GM12878 (cell line): ENCODE data around the gene CLDN7. TPM values are rescaled to one million over a fixed set of nuclear protein-coding genes. Genes with fewer than 3 reads are reported as not detected.
A peak's percentile ranks its signal among the peaks of the same experiment; 100 is the strongest.

ENCODE experiments used
- ATAC-seq: fragments of 200-7000 bp; cut with Tn5 transposase; 3 replicates; pipeline ENCODE4 v1.9.1; 2020; ENCODE audit warnings: mild to moderate bottlenecking, moderate library complexity
- BruUV-seq: library from RNA; stranded (reverse); fragments of 400-500 nt; replicated peaks from 2 replicates; lab custom pipeline; 2021; lab: Mats Ljungman, UMichigan
- CTCF ChIA-PET: fragments of 300-600 bp; sonication (Branson Sonifier 250); formaldehyde crosslinking; extraction: SDS; loops from one replicate; lab custom pipeline; 2021; ENCODE audit warnings: inconsistent platforms; lab: Yijun Ruan, JAX
- POLR2A ChIA-PET: fragments of 350-600 bp; formaldehyde crosslinking; extraction: SDS; loops from one replicate; lab custom pipeline; 2021; ENCODE audit warnings: inconsistent platforms; lab: Charles Lee
- RAD21 ChIA-PET: fragments of 300-600 bp; sonication (Branson Sonifier 250); formaldehyde crosslinking; loops from one replicate; lab custom pipeline; 2023; ENCODE audit warnings: antibody characterized with exemption; ENCODE audit not compliant: unreplicated experiment; lab: Charles Lee
- SMC1A ChIA-PET: fragments of 300-600 bp; sonication (Branson Sonifier 250); formaldehyde crosslinking; loops from one replicate; lab custom pipeline; 2023; ENCODE audit not compliant: unreplicated experiment, uncharacterized antibody; lab: Charles Lee
- DNase-seq: peaks from one replicate; pipeline ENCODE4 v3.0.0-alpha.2; 2011; ENCODE audit warnings: low read depth, low spot score
- FAIRE-seq: peaks from 3 replicates; lab custom pipeline; 2011; peaks lifted over from hg19 to GRCh38; lab: Jason Lieb, UNC
- H2AFZ ChIP-seq: 2 replicates; pipeline ENCODE4 v1.6.0; 2011; ENCODE audit warnings: low read depth, low read length, control low read depth; ENCODE audit not compliant: control insufficient read depth
- H3K27ac ChIP-seq: 2 replicates; pipeline ENCODE4 v1.5.1; 2011; ENCODE audit warnings: control low read depth; ENCODE audit not compliant: control insufficient read depth, insufficient read depth
- H3K27me3 ChIP-seq, 2 experiments: replicated peaks in 1 of 2; 2 replicates each; pipeline versions ENCODE4 v1.6.0 to v1.6.1; 2011; ENCODE audit warnings: low read length in 1 of 2; ENCODE audit not compliant: control insufficient read depth in 2 of 2, insufficient read depth in 2 of 2
- H3K36me3 ChIP-seq, 2 experiments: 2 replicates each; pipeline ENCODE4 v1.5.1; 2011; ENCODE audit warnings: low read length in 1 of 2; ENCODE audit not compliant: control insufficient read depth in 2 of 2, insufficient read depth in 2 of 2
- H3K4me1 ChIP-seq: 2 replicates; pipeline ENCODE4 v1.6.1; 2011; ENCODE audit warnings: mild to moderate bottlenecking, low read length, moderate library complexity, mixed read lengths; ENCODE audit not compliant: control insufficient read depth, insufficient read depth
- H3K4me2 ChIP-seq: 2 replicates; pipeline ENCODE4 v1.6.0; 2011; ENCODE audit warnings: control low read depth; ENCODE audit not compliant: control insufficient read depth, insufficient read depth
- H3K4me3 ChIP-seq: fragments of 200-600 bp; sonication (generic); 2 replicates; pipeline ENCODE4 v1.5.1; 2016
- H3K79me2 ChIP-seq: 2 replicates; pipeline ENCODE4 v1.6.0; 2011; ENCODE audit warnings: low read length; ENCODE audit not compliant: control insufficient read depth, insufficient read depth
- H3K9ac ChIP-seq: 2 replicates; pipeline ENCODE4 v1.8.0; 2011; ENCODE audit warnings: low read length, control low read depth, mixed read lengths; ENCODE audit not compliant: control insufficient read depth, insufficient read depth
- H3K9me3 ChIP-seq: replicated peaks from 3 replicates; pipeline ENCODE4 v1.5.1; 2011; ENCODE audit warnings: mild to moderate bottlenecking, low read length; ENCODE audit not compliant: control insufficient read depth, insufficient read depth
- H4K20me1 ChIP-seq: 2 replicates; pipeline ENCODE4 v1.6.0; 2011; ENCODE audit not compliant: control insufficient read depth, insufficient read depth
- ATF3 ChIP-seq: IDR thresholded peaks from 2 replicates; pipeline ENCODE4 v1.6.1; 2011; ENCODE audit warnings: low read depth, mild to moderate bottlenecking, low read length, moderate library complexity, borderline replicate concordance; ENCODE audit errors: extremely low read depth
- BCLAF1 ChIP-seq: fragments of 450-650 bp; IDR thresholded peaks from 2 replicates; pipeline ENCODE4 v1.6.1; 2017; ENCODE audit warnings: antibody characterized with exemption, mild to moderate bottlenecking, moderate library complexity
- CHD2 ChIP-seq: IDR thresholded peaks from 2 replicates; pipeline ENCODE4 v1.6.1; 2011; ENCODE audit warnings: low read depth, low read length, improper control_type of control experiment, borderline replicate concordance
- CREM ChIP-seq: IDR thresholded peaks from 2 replicates; pipeline ENCODE4 v1.6.1; 2014; ENCODE audit warnings: antibody characterized with exemption, low read depth
- MEF2A ChIP-seq: IDR thresholded peaks from 2 replicates; pipeline ENCODE4 v1.6.1; 2011; ENCODE audit warnings: low read depth, mild to moderate bottlenecking, low read length, moderate library complexity; ENCODE audit not compliant: insufficient read depth
- MEF2B ChIP-seq: fragments of 450-650 bp; IDR thresholded peaks from 2 replicates; pipeline ENCODE4 v1.6.1; 2018; ENCODE audit warnings: mild to moderate bottlenecking, moderate library complexity; ENCODE audit not compliant: partially characterized antibody, poor library complexity, severe bottlenecking
- MYB ChIP-seq: fragments of 150-350 bp; IDR thresholded peaks from 2 replicates; pipeline ENCODE4 v1.6.1; 2014; ENCODE audit warnings: mild to moderate bottlenecking, low read depth, low read length, borderline replicate concordance
- NBN ChIP-seq: fragments of 450-650 bp; IDR thresholded peaks from 2 replicates; pipeline ENCODE4 v1.6.1; 2016
- NFYA ChIP-seq: IDR thresholded peaks from 2 replicates; pipeline ENCODE4 v1.6.1; 2011; ENCODE audit warnings: low read depth, mild to moderate bottlenecking, low read length, improper control_type of control experiment, borderline replicate concordance
- ZNF207 ChIP-seq: fragments of 450-650 bp; IDR thresholded peaks from 2 replicates; pipeline ENCODE4 v1.6.1; 2014; ENCODE audit warnings: antibody characterized with exemption, mild to moderate bottlenecking, borderline replicate concordance
- ZNF592 ChIP-seq: fragments of 450-650 bp; IDR thresholded peaks from 2 replicates; pipeline ENCODE4 v1.6.1; 2017; ENCODE audit warnings: mild to moderate bottlenecking, moderate library complexity
- ZNF622 ChIP-seq: fragments of 450-650 bp; IDR thresholded peaks from 2 replicates; pipeline ENCODE4 v1.6.1; 2017; ENCODE audit warnings: mild to moderate bottlenecking, inconsistent platforms
- WGBS: methylation state at CpG from one replicate; pipeline ENCODE4 v1.1.6; 2016; ENCODE audit warnings: low lambda C conversion rate; ENCODE audit not compliant: insufficient replicate concordance, insufficient coverage; ENCODE audit errors: missing lambda C conversion rate; 5-methylcytosine and 5-hydroxymethylcytosine counted together
- in situ Hi-C: fragments of 300-500 bp; cut with MboI; formaldehyde crosslinking; loops from 9 replicates; pipeline ENCODE4 v1.14.3; 2018; ENCODE audit warnings: mixed read lengths
- intact Hi-C: fragments of 100-400 bp; cut with micrococcal nuclease; formaldehyde crosslinking; loops from one replicate; pipeline ENCODE4 v1.14.2; 2022; ENCODE audit not compliant: unreplicated experiment
- polyA plus RNA-seq, 11 experiments: library from polyadenylated mRNA; depleted of rRNA in 4 of 11; unstranded in 6 of 11; stranded (reverse) in 5 of 11; fragments of >200 nt; fragmentation: Nextera tagmentation in 4 of 11; fragmentation: Illumina TruSeq in 1 of 11; extraction: Ambion mirVana in 4 of 11; extraction: Trizol in 1 of 11; gene quantifications; 1 replicate in 1 of 11; 2 replicates in 10 of 11; pipeline versions ENCODE4 v1.2.1 to v1.2.3, GENCODE V29; 2011 to 2016; ENCODE audit warnings: inconsistent platforms in 2 of 11, missing spikeins in 2 of 11, low read depth in 1 of 11
- total RNA-seq, 4 experiments: library from RNA; depleted of rRNA in 3 of 4; stranded (reverse); fragments of >200 nt in 3 of 4; fragmentation: Illumina TruSeq in 1 of 4; extraction: Trizol in 1 of 4; gene quantifications; 2 replicates each; pipeline versions ENCODE4 v1.2.1 to v1.2.3, GENCODE V29; 2013 to 2021

Gene CLDN7
- total and polyA plus RNA-seq, 10 of the 15 experiments (the other 5 are each of a cell fraction or from before 2014, with no cell fraction given), result 0.19 to 1.3 (median 0.36) TPM; not detected in 5

GRCh38 chr17:7214300-7215135 lies 47.8 kb downstream of the CLDN7 start (continued):
- TF ChIP-seq MEF2A, result 0 out of 2 replicates have a peak, but pooled peaks have one; percentile 13
- no peak for TF ChIP-seq ZNF622
- peak; percentile 55 for TF ChIP-seq CREM
- no peak; the same call in 1 of the 2 replicates for TF ChIP-seq NBN
- TF ChIP-seq, all 136 proteins: peak for 27

GRCh38 chr17:7213895-7214299 lies 48.4 kb downstream of the CLDN7 start:
- H3K4me3 ChIP-seq, result peak overlapping the region; percentile 72; the same call in 1 of the 2 replicates
- in situ Hi-C loops (no loop called here), intact Hi-C loops (loop anchor here (1.0 to 5.0 kb wide), 4 partner anchors 9 to 83 kb away; partner anchors contain the start of genes ELP5 and PHF23)
- no peaks in the 10 kb centered on the region for H3K36me3 ChIP-seq
- H3K4me1 ChIP-seq, result peaks cover 18% of the 10 kb centered on the region
- 4% methylated on average over 15 of the region's 15 CpGs for WGBS
- no peak for FAIRE-seq
- BruUV-seq, result no TSS peak
- POLR2A ChIA-PET, result interaction anchor here (0.6 to 2.6 kb wide), 5 partner anchors 20 to 474 kb away, joined by 3 to 7 read pairs (median 3); partner anchors contain the start of genes DVL2 and WRAP53
- no peaks in the 10 kb centered on the region for H3K79me2 ChIP-seq
- H3K9me3 ChIP-seq, result no peaks in the 10 kb centered on the region
- RAD21 ChIA-PET, result interaction anchor here (0.7 to 0.9 kb wide), 4 partner anchors 36 to 297 kb away, joined by 3 to 4 read pairs (median 3); no protein-coding TSS in a partner anchor
- SMC1A ChIA-PET, result interaction anchor here (1.6 kb wide), 1 partner anchor 37 kb away, joined by 4 read pairs; the partner anchor contains the start of gene CTDNEP1
- H2AFZ ChIP-seq, result peak overlapping the region; percentile 13
- no peaks in the 10 kb centered on the region for H4K20me1 ChIP-seq
- H3K9ac ChIP-seq, result no peak overlapping the region
- no peaks in the 10 kb centered on the region for H3K27me3 ChIP-seq
- CTCF ChIA-PET, result interaction anchor here (0.8 to 1.9 kb wide), 7 partner anchors 26 to 210 kb away, joined by 3 to 7 read pairs (median 4); partner anchors contain the start of gene ACAP1
- no peak for DNase-seq
- H3K27ac ChIP-seq, result no peak overlapping the region; the same call in 1 of the 2 replicates
- peak overlapping the region; percentile 89 for H3K4me2 ChIP-seq
- peak; percentile 3 for ATAC-seq
- TF ChIP-seq MEF2B, result peak; percentile 68
- 0 out of 2 replicates have a peak, but pooled peaks have one; percentile 17 for TF ChIP-seq NBN
- no peak for TF ChIP-seq BCLAF1
- TF ChIP-seq ATF3, result no peak
- peak; percentile 84 for TF ChIP-seq ZNF207
- TF ChIP-seq NFYA, result no peak
- TF ChIP-seq MYB, result no peak
- no peak for TF ChIP-seq ZNF592
- peak; percentile 53; the same call in 1 of the 2 replicates for TF ChIP-seq CHD2
